OCI-LY7 (cell line): ENCODE measurements around the gene YRDC. TPM values are rescaled to one million over a fixed set of nuclear protein-coding genes. Genes with fewer than 3 reads are reported as not detected.

Experiments used
- BruUV-seq: library from RNA; stranded (reverse); fragments of 400-500 nt; replicated peaks from 2 replicates; lab custom pipeline; 2021; lab: Mats Ljungman, UMichigan
- CTCF ChIA-PET: fragments of 300-600 bp; sonication (Branson Sonifier 250); formaldehyde crosslinking; loops from one replicate; lab custom pipeline; 2022; ENCODE audit warnings: antibody characterized with exemption; ENCODE audit not compliant: unreplicated experiment; lab: Charles Lee
- POLR2A ChIA-PET: fragments of 300-600 bp; sonication (Branson Sonifier 250); formaldehyde crosslinking; loops from one replicate; lab custom pipeline; 2022; ENCODE audit warnings: antibody characterized with exemption; lab: Charles Lee
- DNase-seq: peaks from one replicate; pipeline ENCODE4 v3.0.0-alpha.2; 2015; ENCODE audit warnings: low spot score
- H2AFZ ChIP-seq: fragments of 200-600 bp; sonication (generic), shearing (Covaris generic); 2 replicates; pipeline ENCODE4 v1.6.1; 2014; ENCODE audit warnings: mild to moderate bottlenecking, antibody characterized with exemption, low read length, moderate library complexity
- H3K27ac ChIP-seq: fragments of 200-600 bp; sonication (generic); 2 replicates; pipeline ENCODE4 v1.5.1; 2014; ENCODE audit warnings: mixed run types, low read depth, mild to moderate bottlenecking, moderate library complexity, low read length, inconsistent platforms; ENCODE audit not compliant: poor library complexity, severe bottlenecking
- H3K36me3 ChIP-seq: fragments of 200-600 bp; sonication (generic); 2 replicates; pipeline ENCODE4 v1.6.1; 2014; ENCODE audit warnings: mild to moderate bottlenecking, antibody characterized with exemption, low read length, moderate library complexity, mixed read lengths; ENCODE audit not compliant: insufficient read depth
- H3K4me1 ChIP-seq: fragments of 200-600 bp; sonication (generic); 2 replicates; pipeline ENCODE4 v1.5.1; 2014; ENCODE audit warnings: mild to moderate bottlenecking, low read length; ENCODE audit not compliant: insufficient read depth, poor library complexity, severe bottlenecking
- H3K4me2 ChIP-seq: fragments of 200-600 bp; sonication (generic); 2 replicates; pipeline ENCODE4 v1.6.1; 2014; ENCODE audit warnings: mild to moderate bottlenecking, low read length
- H3K4me3 ChIP-seq: fragments of 200-600 bp; sonication (generic); 2 replicates; pipeline ENCODE4 v1.5.1; 2014; ENCODE audit warnings: mild to moderate bottlenecking, low read depth, low read length; ENCODE audit not compliant: poor library complexity, severe bottlenecking
- H3K79me2 ChIP-seq: fragments of 200-600 bp; sonication (generic); 2 replicates; pipeline ENCODE4 v1.6.1; 2016; ENCODE audit warnings: low read depth, mild to moderate bottlenecking, low read length, moderate library complexity, mixed read lengths; ENCODE audit not compliant: insufficient read depth
- H3K9me2 ChIP-seq: fragments of 200-600 bp; sonication (generic); 2 replicates; pipeline ENCODE4 v1.6.1; 2016; ENCODE audit warnings: mild to moderate bottlenecking, low read length, mixed read lengths; ENCODE audit not compliant: insufficient read depth
- H3K9me3 ChIP-seq: fragments of 200-600 bp; sonication (generic); 2 replicates; pipeline ENCODE4 v1.6.1; 2014; ENCODE audit warnings: mild to moderate bottlenecking, mixed run types, low read length, mixed read lengths
- H4K20me1 ChIP-seq: fragments of 200-600 bp; sonication (generic); 2 replicates; pipeline ENCODE4 v1.6.1; 2014; ENCODE audit warnings: mild to moderate bottlenecking, antibody characterized with exemption, low read length, moderate library complexity, mixed read lengths; ENCODE audit not compliant: insufficient read depth
- CTCF ChIP-seq: fragments of 200-600 bp; sonication (generic); conservative IDR thresholded peaks from 2 replicates; pipeline ENCODE4 v1.5.1; 2014; ENCODE audit warnings: mild to moderate bottlenecking, antibody characterized with exemption, low read length, moderate library complexity, mixed read lengths
- EZH2phosphoT487 ChIP-seq: fragments of 200-600 bp; sonication (generic); IDR thresholded peaks from 2 replicates; pipeline ENCODE4 v1.6.1; 2018; ENCODE audit warnings: low read depth, borderline replicate concordance, mild to moderate bottlenecking, mixed run types, antibody characterized with exemption, low read length, moderate library complexity, mixed read lengths
- intact Hi-C: fragments of 100-400 bp; cut with micrococcal nuclease; formaldehyde crosslinking; loops from one replicate; pipeline ENCODE4 v1.10.0; 2022; ENCODE audit not compliant: unreplicated experiment
- total RNA-seq, 2 experiments: library from RNA; depleted of rRNA in 1 of 2; stranded (reverse); fragments of >200 nt in 1 of 2; shearing (Covaris generic) in 1 of 2; gene quantifications; 2 replicates each; pipeline ENCODE4 v1.2.3, GENCODE V29; 2014 to 2022

The YRDC gene
- total RNA-seq, 2 experiments from 2014 or later, result 27.6 to 28.0 TPM

GRCh38 chr1:37839676-37840075, 31.7 kb upstream of the YRDC start:
- Histone ChIP-seq H3K9me2 (no peaks in the 10 kb centered on the region), H3K4me3 (no peak overlapping the region), H3K4me1 (no peaks in the 10 kb centered on the region), H3K4me2 (no peak overlapping the region), H4K20me1 (no peaks in the 10 kb centered on the region), H3K79me2 (no peaks in the 10 kb centered on the region), H2AFZ (no peak overlapping the region), H3K27ac (no peak overlapping the region), H3K9me3 (no peaks in the 10 kb centered on the region), H3K36me3 (peaks cover 63% of the 10 kb centered on the region)
- POLR2A ChIA-PET, result interaction anchor here (0.6 to 1.1 kb wide), 2 partner anchors 11 to 93 kb away, joined by 3 read pairs; no protein-coding TSS in a partner anchor
- BruUV-seq, result no TSS peak
- TF ChIP-seq CTCF, result no peak
- TF ChIP-seq EZH2phosphoT487, result no peak
- no peak for DNase-seq
- intact Hi-C loops, result no loop called here
- CTCF ChIA-PET, result no interaction called here

GRCh38 chr1:37836788-37837187, 28.8 kb upstream of the YRDC start:
- BruUV-seq, result no TSS peak
- no peak for TF ChIP-seq CTCF
- no peak for TF ChIP-seq EZH2phosphoT487
- Histone ChIP-seq H3K4me2 (no peak overlapping the region), H3K27ac (no peak overlapping the region), H3K79me2 (no peaks in the 10 kb centered on the region), H3K9me2 (no peaks in the 10 kb centered on the region), H3K4me3 (no peak overlapping the region), H2AFZ (no peak overlapping the region), H4K20me1 (no peaks in the 10 kb centered on the region), H3K36me3 (peaks cover 86% of the 10 kb centered on the region), H3K9me3 (no peaks in the 10 kb centered on the region), H3K4me1 (no peaks in the 10 kb centered on the region)
- intact Hi-C loops, result no loop called here
- ChIA-PET POLR2A (interaction anchor here (0.6 to 0.7 kb wide), 3 partner anchors 10 to 306 kb away, joined by 3 to 7 read pairs (median 3); no protein-coding TSS in a partner anchor), CTCF (no interaction called here)
- no peak for DNase-seq

- H3K79me2 ChIP-seq, result no peaks in the 10 kb centered on the region
- no peaks in the 10 kb centered on the region for H4K20me1 ChIP-seq
- H3K36me3 ChIP-seq, result peaks cover 87% of the 10 kb centered on the region
- no peaks in the 10 kb centered on the region for H3K4me1 ChIP-seq
- ChIA-PET CTCF (no interaction called here), POLR2A (interaction anchor here (0.5 kb wide), 1 partner anchor 61 kb away, joined by 5 read pairs; no protein-coding TSS in a partner anchor)
- H2AFZ ChIP-seq, result no peak overlapping the region
- H3K9me2 ChIP-seq, result no peaks in the 10 kb centered on the region
- H3K4me2 ChIP-seq, result no peak overlapping the region
- no TSS peak for BruUV-seq
- H3K4me3 ChIP-seq, result no peak overlapping the region
- DNase-seq, result no peak
- no peak for TF ChIP-seq EZH2phosphoT487
- TF ChIP-seq CTCF, result no peak
- intact Hi-C loops, result no loop called here
- H3K9me3 ChIP-seq, result no peaks in the 10 kb centered on the region
- no peak overlapping the region for H3K27ac ChIP-seq
Observed at GRCh38 chr1:37831809-37832208, 23.8 kb upstream of the YRDC start.
